Measurements from ENCODE around the gene KYAT1.
"Not testable (repeated sequence)": the region's sequence is repeated elsewhere in the genome, so short reads cannot be mapped to it uniquely, and the experiment has no call there.

Gene KYAT1

GRCh38 chr9:128820665-128821583 lies 60.8 kb downstream of the KYAT1 start:
- DNase-seq (ENCODE audit: low read depth in 2 of 3, low spot score in 2 of 3) = no peak

- DNase-seq (ENCODE audit: low read depth in 2 of 3, low spot score in 2 of 3) = no peak
These were observed 61.8 kb downstream of the KYAT1 start for GRCh38 chr9:128819716-128820664.

GRCh38 chr9:128818839-128819715 lies 62.7 kb downstream of the KYAT1 start:
- no peak for DNase-seq (ENCODE audit: low read depth in 2 of 3, low spot score in 2 of 3)

- peak; percentile 87 to 98 (median 92) for DNase-seq (ENCODE audit: low read depth in 2 of 3, low spot score in 2 of 3)
These were observed 63.5 kb downstream of the KYAT1 start, which contains the start of gene ENDOG for GRCh38 chr9:128818099-128818838. Gene ENDOG (plus strand): TSS chr9:128818500. CDS start chr9:128818685, 185 bp downstream.

- no peak for DNase-seq (ENCODE audit: low read depth in 2 of 3, low spot score in 2 of 3)
These were observed 70.9 kb downstream of the KYAT1 start for GRCh38 chr9:128810873-128811272.

- DNase-seq (ENCODE audit: low read depth in 2 of 3, low spot score in 2 of 3) = no peak
These were observed 71.9 kb downstream of the KYAT1 start for GRCh38 chr9:128809831-128810230.

GRCh38 chr9:128809036-128809599 lies 72.6 kb downstream of the KYAT1 start:
- no peak for DNase-seq (ENCODE audit: low read depth in 2 of 3, low spot score in 2 of 3)

GRCh38 chr9:128808543-128808942 lies 73.2 kb downstream of the KYAT1 start:
- no peak for DNase-seq (ENCODE audit: low read depth in 2 of 3, low spot score in 2 of 3)

GRCh38 chr9:128807827-128808226 lies 73.9 kb downstream of the KYAT1 start:
- DNase-seq (ENCODE audit: low read depth in 2 of 3, low spot score in 2 of 3) = no peak

- DNase-seq (ENCODE audit: low read depth in 2 of 3, low spot score in 2 of 3) = no peak
These were observed 76.1 kb downstream of the KYAT1 start for GRCh38 chr9:128805661-128806060.

GRCh38 chr9:128802482-128802881 lies 79.3 kb downstream of the KYAT1 start:
- DNase-seq (ENCODE audit: low read depth in 2 of 3, low spot score in 2 of 3) = no peak

- no peak for DNase-seq (ENCODE audit: low read depth in 2 of 3, low spot score in 2 of 3)
These were observed 81.7 kb downstream of the KYAT1 start for GRCh38 chr9:128800061-128800460.

- no peak for DNase-seq (ENCODE audit: low read depth in 2 of 3, low spot score in 2 of 3)
These were observed 82.9 kb downstream of the KYAT1 start for GRCh38 chr9:128798896-128799295.

GRCh38 chr9:128794961-128795360 lies 86.8 kb downstream of the KYAT1 start:
- not testable (repeated sequence) for DNase-seq (ENCODE audit: low read depth in 2 of 3, low spot score in 2 of 3)

GRCh38 chr9:128792978-128793686 lies 88.6 kb downstream of the KYAT1 start:
- no peak for DNase-seq (ENCODE audit: low read depth in 2 of 3, low spot score in 2 of 3)

GRCh38 chr9:128792134-128792533 lies 89.6 kb downstream of the KYAT1 start:
- no peak for DNase-seq (ENCODE audit: low read depth in 2 of 3, low spot score in 2 of 3)

GRCh38 chr9:128790536-128790935 lies 91.2 kb downstream of the KYAT1 start:
- no peak for DNase-seq (ENCODE audit: low read depth in 2 of 3, low spot score in 2 of 3)

GRCh38 chr9:128788445-128788844 lies 93.3 kb downstream of the KYAT1 start:
- DNase-seq (ENCODE audit: low read depth in 2 of 3, low spot score in 2 of 3) = no peak

- no peak for DNase-seq (ENCODE audit: low read depth in 2 of 3, low spot score in 2 of 3)
These were observed 94.1 kb downstream of the KYAT1 start for GRCh38 chr9:128787659-128788058.

Measured in activated CD8-positive, alpha-beta memory T cell treated with anti-CD3 and anti-CD28 coated beads for 48 hours (primary cell).